HG02938 (cell line): Measurements from ENCODE around the gene SRA1.

Experiments
- ATAC-seq: cut with Tn5 transposase; IDR thresholded peaks from one replicate; pipeline ENCODE4 v1.9.1; 2021; ENCODE audit warnings: mild to moderate bottlenecking, moderate library complexity; ENCODE audit not compliant: unreplicated experiment

The SRA1 gene

DNA sequence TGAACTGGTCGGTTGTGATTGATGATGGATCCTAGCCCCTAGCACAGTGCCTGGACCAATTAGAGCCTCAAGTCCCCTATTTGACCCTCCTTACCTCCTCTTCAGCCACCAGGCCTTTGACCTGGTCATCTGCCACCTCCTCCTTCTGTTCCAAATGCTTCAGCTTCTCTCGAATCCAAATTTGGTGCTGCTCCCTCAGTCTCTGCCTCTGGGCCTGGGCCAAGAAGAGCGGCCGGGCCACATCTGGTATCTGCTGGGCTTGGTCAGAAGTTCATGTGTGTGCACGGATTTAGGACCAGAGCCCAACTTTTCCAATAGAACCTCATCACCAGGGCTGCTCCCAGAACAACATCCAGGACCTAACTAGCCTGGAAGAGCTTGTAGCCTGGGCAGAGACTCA lies 13.8 kb upstream of the SRA1 start:
- no peak for ATAC-seq

DNA sequence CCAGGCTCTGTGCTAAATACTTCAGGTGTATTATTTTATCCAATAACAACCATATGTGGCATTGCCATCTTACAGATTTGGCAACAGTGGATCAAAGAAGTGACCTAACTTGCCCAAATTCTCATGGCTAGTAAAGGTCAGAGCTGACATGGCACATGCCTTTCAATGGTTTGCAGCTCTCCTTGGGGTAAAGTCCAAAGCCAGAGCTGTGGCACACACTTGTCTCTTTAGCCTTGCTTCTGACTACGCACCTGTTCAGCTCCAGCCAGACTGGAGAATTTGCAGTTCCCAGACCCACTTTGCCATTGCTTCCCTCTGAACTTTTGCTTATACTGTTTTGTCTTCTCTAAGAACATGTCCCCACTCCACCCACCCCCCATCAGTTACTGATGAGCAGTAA lies 13.2 kb upstream of the SRA1 start:
- no peak for ATAC-seq

DNA sequence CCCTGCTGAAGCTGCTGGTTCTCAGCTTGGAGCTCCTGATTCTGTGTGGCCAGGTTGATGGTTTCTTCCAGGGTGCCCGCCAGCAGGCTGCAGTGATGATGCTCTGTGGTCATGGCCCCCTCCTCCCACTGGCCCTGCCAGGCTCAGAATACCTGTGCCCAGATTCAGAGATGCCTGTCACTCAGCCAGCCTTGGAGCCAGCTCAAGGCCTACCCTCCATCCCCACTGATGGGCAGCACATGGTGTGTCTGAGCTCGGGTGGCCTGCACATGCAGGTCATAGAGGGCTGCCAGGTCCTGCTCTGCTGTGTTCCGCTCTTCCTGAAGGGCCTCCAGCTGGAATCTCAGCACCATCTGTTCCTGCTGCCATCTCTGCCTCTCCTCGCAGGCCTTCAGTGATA lies 12.8 kb upstream of the SRA1 start:
- ATAC-seq = no peak

DNA sequence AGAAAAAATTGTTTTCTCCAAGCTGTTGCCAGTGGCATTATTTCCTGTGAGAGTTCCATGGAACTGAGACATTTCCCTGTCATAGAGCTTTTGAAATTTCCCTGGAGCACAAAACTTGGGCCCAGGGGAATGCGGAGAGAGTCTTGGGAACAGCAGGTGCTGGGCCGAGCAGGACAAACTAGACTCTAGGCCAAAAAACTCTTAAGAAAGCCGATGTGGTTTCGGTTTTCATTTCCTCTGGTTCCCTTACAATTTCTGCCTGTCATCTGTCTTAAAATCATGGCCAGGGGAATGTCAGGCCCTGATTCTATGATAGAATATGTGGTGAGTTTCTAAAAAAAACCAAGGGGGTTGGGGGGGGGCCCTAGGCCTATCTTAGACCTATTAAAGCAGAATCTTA lies 11.9 kb upstream of the SRA1 start:
- peak; percentile 29 for ATAC-seq

GRCh38 chr5:140568443-140569063 lies 11.3 kb upstream of the SRA1 start:
- ATAC-seq = no peak

GRCh38 chr5:140567871-140568270 lies 10.6 kb upstream of the SRA1 start:
- ATAC-seq = no peak

- ATAC-seq = no peak
Observed at GRCh38 chr5:140567136-140567818, 10.0 kb upstream of the SRA1 start.

- ATAC-seq = no peak
Observed at GRCh38 chr5:140566665-140567064, 9.4 kb upstream of the SRA1 start.

- no peak for ATAC-seq
Observed at GRCh38 chr5:140565780-140566095, 8.5 kb upstream of the SRA1 start.

- no peak for ATAC-seq
Observed at GRCh38 chr5:140565024-140565779, 7.9 kb upstream of the SRA1 start.

GRCh38 chr5:140564196-140565023 lies 7.1 kb upstream of the SRA1 start, which contains the start of the genes APBB3 and SLC35A4:
APBB3 (minus strand) TSS chr5:140564598; CDS start chr5:140564245, 353 bp downstream.
SLC35A4 (plus strand) TSS chr5:140564828; CDS start chr5:140567170, 2,342 bp downstream.
- peak; percentile 86 for ATAC-seq

GRCh38 chr5:140563596-140563995 lies 6.3 kb upstream of the SRA1 start:
- no peak for ATAC-seq

GRCh38 chr5:140561753-140562523 lies 4.7 kb upstream of the SRA1 start:
- ATAC-seq = no peak

GRCh38 chr5:140560227-140560626 lies 3.0 kb upstream of the SRA1 start:
- ATAC-seq = no peak

GRCh38 chr5:140558542-140558941 lies 1.3 kb upstream of the SRA1 start:
- no peak for ATAC-seq

GRCh38 chr5:140557965-140558364 lies 692 bp upstream of the SRA1 start:
- ATAC-seq = no peak

GRCh38 chr5:140556438-140556837 lies 835 bp downstream of the SRA1 start:
- ATAC-seq = no peak

- ATAC-seq = peak; percentile 33
Observed at GRCh38 chr5:140555747-140556312, 1.4 kb downstream of the SRA1 start.

DNA sequence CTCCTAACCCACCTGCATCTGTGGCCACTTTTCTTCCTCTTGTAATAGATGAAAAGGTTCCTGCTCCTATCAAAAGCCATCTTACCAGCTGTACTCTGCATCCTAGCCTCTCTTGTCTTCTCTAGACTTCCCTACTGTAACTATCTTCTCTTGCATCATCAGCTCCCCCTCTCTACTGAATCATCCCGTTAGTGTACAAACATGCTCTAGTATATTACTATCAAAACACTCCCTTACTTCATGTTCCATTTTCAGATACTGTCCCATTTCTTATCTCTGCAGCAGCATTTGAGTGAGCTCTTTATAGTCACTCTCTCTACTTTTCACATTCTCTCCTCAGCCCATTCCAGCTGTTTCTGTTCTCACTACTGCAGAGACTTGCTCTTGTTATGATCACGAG lies 2.8 kb downstream of the SRA1 start:
- no peak for ATAC-seq

GRCh38 chr5:140553657-140554056 lies 3.6 kb downstream of the SRA1 start:
- no peak for ATAC-seq
